Astrocyte (in vitro differentiated cells and primary cell): ENCODE measurements around the gene TMEM225B. TPM values are rescaled to one million over a fixed set of nuclear protein-coding genes. Genes with fewer than 3 reads are reported as not detected.

ENCODE experiments used
- DNase-seq: peaks from one replicate; pipeline ENCODE4 v3.0.0-alpha.2; 2010; ENCODE audit warnings: low read depth
- FAIRE-seq: peaks from 2 replicates; lab custom pipeline; 2011; peaks lifted over from hg19 to GRCh38; lab: Jason Lieb, UNC
- H2AFZ ChIP-seq: 2 replicates; pipeline ENCODE4 v1.6.0; 2012; ENCODE audit warnings: low read depth, low read length, inconsistent platforms
- H3K27ac ChIP-seq: 2 replicates; pipeline ENCODE4 v1.5.1; 2011; ENCODE audit warnings: low read depth, low read length, inconsistent platforms
- H3K27me3 ChIP-seq: 2 replicates; pipeline ENCODE4 v1.6.0; 2011; ENCODE audit warnings: low read length, inconsistent platforms; ENCODE audit not compliant: insufficient read depth
- H3K36me3 ChIP-seq: 2 replicates; pipeline ENCODE4 v1.5.1; 2011; ENCODE audit warnings: low read length, inconsistent platforms; ENCODE audit not compliant: insufficient read depth
- H3K4me1 ChIP-seq: 2 replicates; pipeline ENCODE4 v1.5.1; 2011; ENCODE audit warnings: low read length, inconsistent platforms; ENCODE audit not compliant: insufficient read depth
- H3K4me2 ChIP-seq: 2 replicates; pipeline ENCODE4 v1.6.0; 2012; ENCODE audit warnings: low read length, inconsistent platforms
- H3K4me3 ChIP-seq: 2 replicates; pipeline ENCODE4 v1.5.1; 2011; ENCODE audit warnings: low read depth, mild to moderate bottlenecking, low read length, inconsistent platforms; ENCODE audit not compliant: insufficient read depth
- H3K79me2 ChIP-seq: 2 replicates; pipeline ENCODE4 v1.6.0; 2012; ENCODE audit warnings: mild to moderate bottlenecking, low read length, inconsistent platforms; ENCODE audit not compliant: insufficient read depth
- H3K9ac ChIP-seq: 2 replicates; pipeline ENCODE4 v1.6.0; 2012; ENCODE audit warnings: mild to moderate bottlenecking, low read length, inconsistent platforms
- H3K9me3 ChIP-seq: 2 replicates; pipeline ENCODE4 v1.5.1; 2012; ENCODE audit warnings: low read depth, mild to moderate bottlenecking, low read length, inconsistent platforms; ENCODE audit not compliant: insufficient read depth
- H4K20me1 ChIP-seq: 2 replicates; pipeline ENCODE4 v1.6.0; 2012; ENCODE audit warnings: low read length, inconsistent platforms; ENCODE audit not compliant: insufficient read depth
- H3K27ac Mint-ChIP-seq: one replicate; pipeline ENCODE4 v1.8.0; 2021; ENCODE audit warnings: mild to moderate bottlenecking, mixed read lengths; ENCODE audit not compliant: unreplicated experiment
- H3K27me3 Mint-ChIP-seq: one replicate; pipeline ENCODE4 v1.8.0; 2021; ENCODE audit warnings: low read depth, mixed read lengths; ENCODE audit not compliant: unreplicated experiment
- H3K36me3 Mint-ChIP-seq: one replicate; pipeline ENCODE4 v1.8.0; 2021; ENCODE audit warnings: low read depth, mixed read lengths; ENCODE audit not compliant: unreplicated experiment
- H3K4me1 Mint-ChIP-seq: one replicate; pipeline ENCODE4 v1.8.0; 2021; ENCODE audit warnings: low read depth, mixed read lengths; ENCODE audit not compliant: unreplicated experiment
- H3K4me3 Mint-ChIP-seq: one replicate; pipeline ENCODE4 v1.8.0; 2021; ENCODE audit warnings: mild to moderate bottlenecking, moderate library complexity, mixed read lengths; ENCODE audit not compliant: unreplicated experiment
- H3K9me3 Mint-ChIP-seq: one replicate; pipeline ENCODE4 v1.8.0; 2021; ENCODE audit warnings: mild to moderate bottlenecking, mixed read lengths; ENCODE audit not compliant: unreplicated experiment
- EZH2 ChIP-seq: IDR thresholded peaks from 2 replicates; pipeline ENCODE4 v1.6.1; 2012; ENCODE audit warnings: mild to moderate bottlenecking, low read length, inconsistent platforms; ENCODE audit not compliant: insufficient read depth
- total RNA-seq: library from RNA; stranded (reverse); gene quantifications from 2 replicates; pipeline ENCODE4 v1.2.1, GENCODE V29; 2021
- TF ChIP-seq, protein P1 (sequence below): IDR thresholded peaks from 2 replicates; pipeline ENCODE4 v1.5.1; 2011; ENCODE audit warnings: low read depth, mild to moderate bottlenecking, inconsistent platforms, low read length, moderate library complexity; ENCODE audit not compliant: insufficient read depth

TMEM225B gene
- total RNA-seq, 1 donor from 2014 or later, result 0.23 TPM

DNA sequence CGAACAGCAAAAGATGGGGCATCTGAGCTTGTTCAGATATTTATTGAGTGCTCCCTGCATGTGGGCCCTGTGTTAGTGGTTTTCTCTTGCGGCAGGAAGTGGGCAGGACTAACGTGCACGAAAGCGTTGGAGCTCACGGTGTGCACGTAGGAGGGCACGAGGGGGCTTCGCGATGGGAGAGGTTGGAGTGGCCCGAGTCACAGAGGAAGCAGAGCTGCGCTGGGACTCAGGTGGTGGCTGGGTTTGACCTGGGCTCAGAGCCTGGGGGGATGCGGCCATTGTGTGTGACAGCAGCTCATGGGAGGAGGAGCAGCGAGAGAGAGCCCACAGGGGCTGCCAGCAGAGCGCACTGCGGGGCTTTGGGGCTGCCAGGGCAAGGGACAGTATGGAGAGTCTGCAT, 26.4 kb downstream of the TMEM225B start:
- Histone ChIP-seq H3K79me2 (peaks cover 8% of the 10 kb centered on the region), H3K36me3 (peaks cover 44% of the 10 kb centered on the region), H3K27ac (no peak overlapping the region), H3K9ac (no peak overlapping the region), H3K4me2 (no peak overlapping the region), H3K9me3 (no peaks in the 10 kb centered on the region), H2AFZ (no peak overlapping the region), H3K27me3 (no peaks in the 10 kb centered on the region), H3K4me3 (no peak overlapping the region), H3K4me1 (peaks cover 4% of the 10 kb centered on the region), H4K20me1 (peaks cover 25% of the 10 kb centered on the region)
- no peak for DNase-seq
- Mint-ChIP-seq H3K4me3 (no peak overlapping the region), H3K27me3 (no peaks in the 10 kb centered on the region), H3K36me3 (peaks cover 32% of the 10 kb centered on the region), H3K27ac (no peak overlapping the region), H3K9me3 (no peaks in the 10 kb centered on the region), H3K4me1 (no peaks in the 10 kb centered on the region)
- FAIRE-seq, result no peak
- no peak for TF ChIP-seq EZH2
- TF ChIP-seq, protein P1, sequence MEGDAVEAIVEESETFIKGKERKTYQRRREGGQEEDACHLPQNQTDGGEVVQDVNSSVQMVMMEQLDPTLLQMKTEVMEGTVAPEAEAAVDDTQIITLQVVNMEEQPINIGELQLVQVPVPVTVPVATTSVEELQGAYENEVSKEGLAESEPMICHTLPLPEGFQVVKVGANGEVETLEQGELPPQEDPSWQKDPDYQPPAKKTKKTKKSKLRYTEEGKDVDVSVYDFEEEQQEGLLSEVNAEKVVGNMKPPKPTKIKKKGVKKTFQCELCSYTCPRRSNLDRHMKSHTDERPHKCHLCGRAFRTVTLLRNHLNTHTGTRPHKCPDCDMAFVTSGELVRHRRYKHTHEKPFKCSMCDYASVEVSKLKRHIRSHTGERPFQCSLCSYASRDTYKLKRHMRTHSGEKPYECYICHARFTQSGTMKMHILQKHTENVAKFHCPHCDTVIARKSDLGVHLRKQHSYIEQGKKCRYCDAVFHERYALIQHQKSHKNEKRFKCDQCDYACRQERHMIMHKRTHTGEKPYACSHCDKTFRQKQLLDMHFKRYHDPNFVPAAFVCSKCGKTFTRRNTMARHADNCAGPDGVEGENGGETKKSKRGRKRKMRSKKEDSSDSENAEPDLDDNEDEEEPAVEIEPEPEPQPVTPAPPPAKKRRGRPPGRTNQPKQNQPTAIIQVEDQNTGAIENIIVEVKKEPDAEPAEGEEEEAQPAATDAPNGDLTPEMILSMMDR, result no peak

DNA sequence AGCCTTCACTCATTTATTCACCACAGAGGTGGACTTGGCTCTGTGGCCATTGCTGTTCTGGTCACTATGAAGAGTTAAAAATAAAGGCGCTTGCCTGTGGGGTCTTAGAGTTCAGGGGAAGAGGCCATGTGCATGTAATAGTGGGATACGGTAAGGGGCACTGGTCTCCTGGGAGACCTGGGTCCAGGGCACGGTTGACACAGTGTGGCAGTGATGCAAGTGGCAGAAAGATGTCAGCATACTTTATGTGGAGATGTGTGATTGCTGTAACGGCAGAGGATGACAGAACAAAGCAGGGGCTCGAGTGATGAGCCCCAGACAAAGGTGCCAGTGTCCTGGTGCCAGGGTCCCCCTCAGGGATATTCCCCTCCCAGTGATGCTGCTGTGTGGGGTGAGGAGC, 27.3 kb downstream of the TMEM225B start:
- peaks cover 45% of the 10 kb centered on the region for H3K36me3 ChIP-seq
- peaks cover 4% of the 10 kb centered on the region for H3K79me2 ChIP-seq
- peaks cover 30% of the 10 kb centered on the region for H4K20me1 ChIP-seq
- H3K4me2 ChIP-seq, result no peak overlapping the region
- TF ChIP-seq, protein P1, result no peak
- no peak for TF ChIP-seq EZH2
- no peak overlapping the region for H3K27ac ChIP-seq
- H3K9ac ChIP-seq, result no peak overlapping the region
- Mint-ChIP-seq H3K27me3 (no peaks in the 10 kb centered on the region), H3K4me1 (no peaks in the 10 kb centered on the region), H3K4me3 (no peak overlapping the region), H3K36me3 (peaks cover 32% of the 10 kb centered on the region), H3K27ac (no peak overlapping the region), H3K9me3 (no peaks in the 10 kb centered on the region)
- H3K4me3 ChIP-seq, result no peak overlapping the region
- no peaks in the 10 kb centered on the region for H3K27me3 ChIP-seq
- H2AFZ ChIP-seq, result no peak overlapping the region
- DNase-seq (no peak), FAIRE-seq (no peak)
- peaks cover 4% of the 10 kb centered on the region for H3K4me1 ChIP-seq
- H3K9me3 ChIP-seq, result no peaks in the 10 kb centered on the region

DNA sequence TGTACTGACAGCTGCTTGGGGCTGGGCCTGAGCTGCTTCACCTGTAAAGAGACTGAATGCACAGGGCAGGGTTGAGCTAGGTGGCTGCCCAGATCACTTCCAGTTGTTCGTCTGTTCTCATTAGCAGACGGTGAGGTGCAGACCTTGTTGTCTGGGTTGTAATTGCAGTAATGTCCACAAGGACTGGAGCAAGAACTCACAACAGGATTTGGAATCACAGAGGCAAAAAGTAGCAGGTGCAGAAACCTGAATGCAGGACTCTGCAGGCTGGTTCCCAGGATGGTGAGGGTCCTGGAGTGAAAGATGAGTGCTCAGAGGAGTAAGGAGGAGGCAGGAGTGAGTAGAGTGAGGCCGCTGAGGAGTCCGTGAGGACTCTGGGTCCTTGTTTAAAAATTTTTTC, 27.9 kb downstream of the TMEM225B start:
- H3K4me3 ChIP-seq, result no peak overlapping the region
- Mint-ChIP-seq H3K27me3 (no peaks in the 10 kb centered on the region), H3K27ac (no peak overlapping the region), H3K4me1 (no peaks in the 10 kb centered on the region), H3K9me3 (no peaks in the 10 kb centered on the region), H3K4me3 (no peak overlapping the region), H3K36me3 (peaks cover 31% of the 10 kb centered on the region)
- peaks cover 4% of the 10 kb centered on the region for H3K4me1 ChIP-seq
- no peak for DNase-seq
- TF ChIP-seq EZH2, result no peak
- TF ChIP-seq, protein P1, result no peak
- FAIRE-seq, result no peak
- H3K27me3 ChIP-seq, result no peaks in the 10 kb centered on the region
- no peak overlapping the region for H3K4me2 ChIP-seq
- H3K9me3 ChIP-seq, result no peaks in the 10 kb centered on the region
- H4K20me1 ChIP-seq, result peaks cover 33% of the 10 kb centered on the region
- no peak overlapping the region for H2AFZ ChIP-seq
- H3K27ac ChIP-seq, result no peak overlapping the region
- peaks cover 48% of the 10 kb centered on the region for H3K36me3 ChIP-seq
- no peak overlapping the region for H3K9ac ChIP-seq
- peaks cover 4% of the 10 kb centered on the region for H3K79me2 ChIP-seq
